A204.1 (cell line): Measurements from ENCODE around the gene RNLS.

Experiments used
- FAIRE-seq: peaks from 2 replicates; lab custom pipeline; 2012; peaks lifted over from hg19 to GRCh38; lab: Jason Lieb, UNC

The RNLS gene

DNA sequence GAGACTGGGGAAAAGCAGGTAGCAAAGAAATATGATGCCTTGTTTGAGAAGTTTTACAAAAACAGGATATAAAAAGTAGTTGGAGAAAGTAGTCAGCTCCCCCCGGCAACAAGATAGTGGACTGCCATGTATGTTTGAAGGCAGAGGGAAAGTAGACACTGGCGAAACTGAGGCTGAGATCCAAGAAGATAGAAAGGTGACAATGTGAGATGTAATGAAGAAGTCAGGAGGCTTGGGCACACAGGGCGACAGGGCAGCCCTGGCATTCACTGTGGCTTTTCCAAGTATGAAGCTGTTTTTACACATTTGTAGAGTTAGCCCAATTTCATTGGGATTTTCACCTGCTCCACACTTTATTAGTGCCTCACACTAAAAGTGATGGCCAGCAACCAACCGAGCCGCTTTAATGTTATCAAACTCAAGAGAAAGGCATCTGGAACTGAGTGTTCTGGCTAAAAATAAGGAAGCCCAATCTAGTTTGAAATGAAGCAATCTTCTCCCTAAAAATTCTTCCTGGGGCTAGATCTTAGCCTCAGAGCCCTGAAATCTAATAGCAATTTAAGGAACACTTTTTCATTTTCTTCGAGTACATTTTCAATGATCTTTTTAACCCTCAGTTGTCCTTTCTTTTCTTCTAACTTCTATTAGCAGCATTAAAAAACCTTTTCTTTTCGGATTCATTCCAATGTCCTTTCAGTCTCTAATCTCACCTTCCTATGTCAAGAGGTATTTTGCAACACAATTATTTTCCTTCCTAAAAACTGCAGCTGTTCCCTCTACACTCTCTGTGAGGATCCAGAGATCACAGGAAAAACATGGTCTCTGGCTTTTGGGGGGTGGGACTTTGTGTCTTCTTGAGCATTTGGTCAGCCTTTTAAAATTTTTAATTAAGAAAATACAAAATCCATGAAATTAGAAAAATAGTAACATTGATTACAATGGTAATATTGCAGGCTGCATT, 108.0 kb downstream of the RNLS start:
- FAIRE-seq = no peak

DNA sequence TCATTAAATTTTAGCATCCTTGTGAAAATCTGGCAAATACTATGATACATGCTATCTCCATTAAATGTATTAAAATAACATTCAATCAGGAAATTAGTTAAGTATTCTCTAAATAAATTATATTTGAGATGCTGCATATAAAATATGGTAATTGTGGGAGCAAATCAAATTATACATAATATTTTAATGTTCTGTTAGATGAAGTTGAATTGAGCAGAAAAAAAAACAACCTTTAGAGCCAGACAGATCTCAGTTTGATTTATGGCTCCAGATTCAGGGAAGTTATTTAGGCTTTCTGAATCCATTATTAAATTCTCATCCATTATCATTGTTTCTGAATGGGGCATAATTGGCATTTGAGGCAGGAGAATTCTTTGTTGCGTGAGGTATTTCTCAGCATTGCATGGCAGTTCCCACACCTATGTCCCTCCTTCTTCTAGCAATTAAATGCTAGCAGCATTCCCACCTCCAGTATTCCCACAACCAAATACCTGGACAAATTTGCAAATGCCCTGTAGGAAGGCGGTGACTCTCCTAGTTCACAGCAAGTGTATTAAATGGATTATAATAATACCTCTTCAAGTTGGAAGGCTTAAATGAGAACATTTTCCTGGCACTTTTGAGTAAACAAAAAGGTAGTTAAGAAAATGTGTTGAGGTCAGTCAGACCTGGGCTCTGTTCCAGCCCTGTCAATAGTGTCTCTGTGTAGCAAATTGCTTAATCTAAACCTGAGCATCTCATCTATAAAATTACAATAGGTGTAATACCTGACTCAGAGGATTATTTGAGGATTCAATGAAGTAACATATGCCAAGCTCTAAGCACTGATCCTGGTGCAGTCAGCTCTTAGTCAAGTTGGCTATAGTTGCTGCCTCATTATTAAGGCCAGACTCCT, 108.9 kb downstream of the RNLS start:
- FAIRE-seq = no peak

DNA sequence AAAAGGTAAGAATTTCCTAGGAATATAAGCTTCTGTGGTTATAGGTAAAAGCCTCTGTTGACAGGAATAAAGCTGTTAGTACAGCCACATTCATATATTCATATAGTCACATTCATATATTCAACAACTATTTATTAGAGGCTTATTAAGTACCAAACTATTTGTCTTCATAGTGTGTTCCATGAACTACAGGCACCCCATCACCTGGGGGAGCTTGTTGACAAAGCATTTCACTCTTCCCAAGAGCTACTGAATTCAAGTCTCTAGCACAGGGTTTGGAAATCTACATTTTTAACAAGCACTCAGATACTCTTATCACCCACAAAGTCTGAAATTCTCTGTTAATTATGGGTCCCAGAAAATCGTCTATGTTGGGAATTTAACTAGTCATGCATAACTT, 110.6 kb downstream of the RNLS start:
- FAIRE-seq = no peak

DNA sequence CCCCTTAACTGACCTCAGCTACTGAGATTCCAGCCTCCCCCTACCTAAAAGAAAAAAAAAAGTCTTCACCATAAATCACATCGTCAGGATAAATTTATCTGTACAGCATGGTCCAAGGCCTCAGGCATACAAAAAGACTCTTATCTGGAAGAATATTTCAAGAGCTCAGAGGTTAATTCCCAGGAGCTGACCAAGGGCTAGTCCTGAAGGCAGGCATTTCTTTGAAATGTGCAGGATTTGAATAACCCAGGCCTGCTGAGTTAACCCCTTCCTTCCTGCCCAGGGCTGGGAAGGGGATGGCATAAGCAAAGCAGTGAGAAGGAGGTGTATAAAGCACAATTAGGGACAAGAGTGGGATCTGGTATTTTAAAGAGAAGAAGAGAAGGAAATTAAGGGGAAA, 111.2 kb downstream of the RNLS start:
- no peak for FAIRE-seq

DNA sequence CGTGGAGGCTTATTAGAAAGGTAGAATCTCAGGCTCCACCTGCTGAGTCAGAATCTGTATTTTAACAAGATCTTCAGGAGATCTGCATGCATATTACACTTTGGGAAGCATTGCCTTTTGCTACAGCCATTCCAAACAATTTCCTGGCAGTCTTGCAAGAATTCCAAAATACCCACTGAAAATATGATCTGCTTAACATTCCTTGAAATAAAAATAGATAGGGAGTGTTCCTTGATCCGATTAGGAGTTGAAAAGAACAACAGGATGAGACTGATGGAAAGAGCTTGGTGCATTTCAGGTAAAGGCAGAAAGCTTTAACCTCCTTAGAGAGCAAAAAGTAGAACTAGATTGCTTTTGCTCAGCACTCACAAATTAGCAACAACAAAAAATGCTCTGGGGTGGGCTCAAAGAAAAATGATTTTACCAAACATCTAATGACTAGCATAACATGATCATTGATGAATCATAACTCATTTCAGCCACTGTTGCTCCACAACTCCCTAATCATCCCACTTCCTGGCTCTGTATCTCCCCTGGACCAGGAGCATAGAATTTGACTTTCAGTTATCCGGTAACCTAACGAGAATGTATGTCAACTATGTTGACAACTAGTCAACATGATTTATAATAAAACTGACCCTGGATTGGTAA, 115.2 kb downstream of the RNLS start:
- FAIRE-seq = no peak

DNA sequence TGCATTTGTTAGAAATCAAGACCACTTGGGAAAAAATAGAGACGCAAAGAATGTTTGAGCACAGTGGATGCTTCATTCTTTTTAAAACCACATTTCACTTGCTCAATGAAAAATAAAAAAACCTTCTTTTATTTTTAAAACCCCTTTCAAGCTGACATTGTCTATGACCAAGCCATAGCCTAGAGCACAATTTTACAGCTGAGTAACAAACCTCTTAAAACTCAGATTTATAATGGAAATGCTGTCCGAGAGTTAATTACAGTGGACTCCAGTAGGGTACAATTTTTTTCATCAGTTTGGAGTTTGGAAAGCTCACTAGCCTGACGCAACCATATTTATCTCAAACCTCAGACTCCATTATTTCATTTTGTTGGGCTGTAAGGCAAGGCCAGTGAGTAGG, 116.3 kb downstream of the RNLS start:
- FAIRE-seq = no peak

DNA sequence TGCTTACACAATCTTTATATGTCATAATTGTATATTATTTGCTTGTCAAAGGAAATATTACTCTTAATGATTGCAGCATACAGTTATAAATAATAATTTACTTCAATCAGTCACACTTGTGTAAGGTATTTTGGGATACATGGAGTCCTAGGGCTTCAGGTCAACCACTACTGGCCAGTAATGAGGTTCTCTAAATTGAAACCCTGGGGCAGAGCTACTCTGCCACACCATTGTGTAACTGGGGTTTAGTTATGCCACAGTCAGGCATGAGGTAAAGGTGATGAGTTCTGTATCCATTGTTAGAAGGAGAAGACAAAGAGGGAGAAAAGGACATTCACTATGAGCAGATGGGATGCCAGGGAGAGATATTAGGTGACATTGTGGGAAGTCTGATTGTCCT, 117.4 kb downstream of the RNLS start:
- FAIRE-seq = no peak

DNA sequence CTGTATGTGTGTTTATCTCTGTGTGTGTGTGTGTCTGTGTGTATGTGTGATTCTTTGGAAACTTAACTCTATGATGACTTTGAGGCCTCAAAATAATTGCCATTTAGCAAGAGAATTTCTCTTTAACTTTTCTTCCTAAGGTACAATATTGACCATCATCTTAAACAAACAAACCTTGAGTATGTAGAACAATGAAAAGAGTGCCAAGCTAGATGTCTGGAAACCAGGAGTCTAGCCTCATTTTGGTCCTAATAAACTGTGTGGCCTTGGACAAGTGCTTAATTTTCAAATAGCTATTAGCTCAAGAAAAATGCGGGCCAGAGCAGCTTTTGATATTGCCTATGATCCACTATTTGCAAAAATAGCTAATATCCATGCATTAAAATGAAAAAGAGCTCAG, 119.3 kb downstream of the RNLS start:
- no peak for FAIRE-seq

DNA sequence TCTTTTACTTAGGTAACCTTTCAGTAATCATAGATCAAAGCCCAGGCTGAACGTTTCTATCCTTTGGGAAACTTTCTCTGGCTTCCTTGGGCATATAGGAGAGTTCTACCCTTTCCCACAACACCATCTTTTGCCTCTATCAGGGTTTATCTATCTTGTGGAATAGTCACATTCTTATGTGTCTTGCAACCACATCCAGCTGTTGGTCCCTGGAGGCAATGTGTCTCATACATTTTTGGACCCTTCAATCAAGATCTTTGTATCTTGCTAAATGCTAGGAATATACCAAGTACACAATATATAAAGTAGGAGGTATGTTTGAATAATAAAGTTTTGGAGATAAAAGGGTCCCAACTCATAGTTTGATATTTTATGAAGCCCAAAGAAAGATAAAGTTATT, 121.7 kb downstream of the RNLS start:
- FAIRE-seq = no peak

DNA sequence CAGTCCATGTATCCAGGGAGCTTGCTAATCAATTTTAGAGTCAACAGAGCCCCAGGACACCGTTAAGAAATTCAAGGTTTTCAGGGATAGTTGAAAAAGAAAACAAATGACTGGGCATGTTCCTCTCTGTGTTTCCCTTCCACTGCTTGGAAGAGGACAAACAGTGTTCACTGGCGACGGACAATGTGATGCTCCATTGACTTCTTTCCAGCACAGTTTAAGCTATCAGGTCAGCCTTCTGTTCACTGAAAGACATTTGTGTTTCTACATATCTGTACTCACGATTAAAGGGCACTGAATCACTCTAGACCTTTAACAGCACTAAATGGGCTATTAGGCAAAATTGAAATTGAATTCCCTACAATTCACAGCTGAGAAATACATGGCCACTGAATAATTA, 123.6 kb downstream of the RNLS start:
- FAIRE-seq = no peak

DNA sequence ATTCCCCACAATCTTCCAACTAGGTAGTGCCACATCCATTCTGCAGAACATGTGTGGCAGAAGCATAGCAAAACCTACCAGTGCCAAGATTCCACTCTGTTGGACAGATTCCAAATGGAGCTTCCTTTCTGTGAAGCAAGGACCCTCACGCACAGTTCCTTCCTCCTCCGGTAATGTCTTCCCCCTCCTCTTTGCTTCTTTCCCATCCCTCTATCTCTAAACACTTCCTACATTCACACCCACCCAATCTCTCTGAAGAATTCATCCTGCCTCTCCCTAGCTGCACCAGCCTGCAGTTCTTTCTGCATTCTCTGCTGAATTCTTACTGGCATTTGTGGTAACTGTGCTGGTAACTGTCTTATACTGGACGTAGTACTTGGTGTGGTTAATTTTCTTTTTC, 124.9 kb downstream of the RNLS start:
- FAIRE-seq = no peak

DNA sequence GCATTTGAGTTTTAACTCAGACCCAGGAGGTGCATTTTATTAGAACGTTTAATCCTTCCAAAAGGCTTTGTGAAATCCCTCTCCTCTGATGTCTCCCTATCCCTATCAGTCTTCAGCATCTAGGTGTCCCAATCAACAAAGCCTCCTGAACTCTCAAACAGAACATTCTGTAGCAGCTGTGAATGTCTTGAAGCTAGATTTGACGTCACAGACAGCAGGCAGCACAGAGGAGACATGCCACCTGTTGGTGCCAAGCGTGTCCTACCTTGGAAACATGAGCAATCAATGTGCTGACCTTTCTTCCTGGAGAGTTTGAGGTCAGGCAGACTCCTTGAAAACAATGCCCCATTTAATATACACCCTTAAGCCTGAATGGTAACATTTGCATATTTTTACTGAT, 125.5 kb downstream of the RNLS start:
- FAIRE-seq = no peak

DNA sequence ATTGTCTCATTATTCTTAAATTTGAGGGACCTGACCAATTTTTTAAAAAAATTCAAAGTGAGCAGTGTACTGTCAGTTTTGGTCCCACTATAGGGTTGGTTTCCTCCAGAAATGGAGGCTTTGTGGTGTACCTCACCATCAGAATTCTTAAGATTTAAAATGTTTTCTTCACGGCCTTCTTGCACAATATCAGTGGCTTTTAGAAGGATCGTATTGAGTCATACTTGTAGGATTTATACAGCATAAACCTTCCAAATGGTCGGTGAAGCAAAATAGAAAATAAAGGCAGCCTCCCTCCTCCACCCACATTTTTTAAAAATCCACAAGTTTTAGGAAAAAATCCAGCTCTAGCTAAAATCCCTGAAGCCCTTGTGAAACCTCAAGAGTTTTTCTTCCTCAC, 126.4 kb downstream of the RNLS start:
- FAIRE-seq = no peak

DNA sequence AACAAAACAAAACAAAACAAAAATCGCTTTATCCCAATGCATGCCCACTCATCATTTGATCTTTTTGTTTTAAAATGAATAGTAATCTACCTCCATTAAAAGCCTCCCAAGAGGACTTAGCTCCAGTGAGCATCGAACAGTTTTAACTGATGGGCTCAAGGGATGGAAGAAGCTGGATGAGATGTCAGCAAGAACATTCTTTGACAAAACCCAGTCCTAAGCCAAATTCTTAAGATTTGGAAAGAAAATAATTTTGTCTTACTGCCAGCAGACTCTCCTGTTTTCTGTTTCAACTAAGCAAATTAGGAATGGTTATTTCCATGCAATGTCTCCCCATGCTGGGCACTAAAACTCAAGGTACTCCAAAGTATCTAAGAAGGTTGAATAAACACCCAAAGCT, 127.3 kb downstream of the RNLS start:
- no peak for FAIRE-seq

DNA sequence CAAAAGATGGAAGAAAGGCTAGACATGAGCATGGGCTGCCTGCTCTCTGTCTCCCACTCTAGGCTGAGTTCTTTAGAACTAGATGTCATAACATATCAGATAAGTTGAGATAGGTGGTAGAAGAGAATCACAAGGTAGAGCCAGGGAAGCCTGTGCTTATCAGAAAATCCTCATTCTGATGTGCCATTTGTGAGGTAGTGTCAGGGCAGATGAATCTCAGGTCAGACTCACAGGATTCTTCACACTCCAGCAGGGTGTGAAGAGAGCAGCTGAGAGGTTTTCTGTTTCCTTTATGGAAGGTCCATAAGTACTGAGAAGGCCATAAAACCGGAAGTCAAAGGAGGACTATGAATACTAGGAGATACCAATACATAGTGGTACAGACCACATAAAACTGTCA, 132.9 kb downstream of the RNLS start:
- FAIRE-seq = no peak

DNA sequence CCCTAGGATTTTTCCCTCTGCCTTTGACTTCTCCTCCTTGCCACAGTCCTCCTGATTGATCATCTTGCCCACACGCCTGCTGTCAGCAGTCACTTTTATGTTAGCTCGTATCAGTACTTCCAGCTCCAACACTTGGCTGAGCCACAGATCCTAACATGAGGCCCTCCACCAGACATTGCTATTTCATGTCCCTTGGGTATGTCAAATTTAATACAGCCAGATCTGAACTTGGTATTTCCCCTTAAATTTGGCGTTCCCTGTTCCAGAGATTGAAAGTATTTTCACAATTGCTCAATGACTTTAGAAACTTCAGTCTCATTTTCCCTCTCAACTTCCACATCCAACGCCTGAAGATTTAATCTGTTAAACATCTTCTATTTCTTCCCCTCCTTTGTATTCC, 140.4 kb downstream of the RNLS start:
- FAIRE-seq = no peak

DNA sequence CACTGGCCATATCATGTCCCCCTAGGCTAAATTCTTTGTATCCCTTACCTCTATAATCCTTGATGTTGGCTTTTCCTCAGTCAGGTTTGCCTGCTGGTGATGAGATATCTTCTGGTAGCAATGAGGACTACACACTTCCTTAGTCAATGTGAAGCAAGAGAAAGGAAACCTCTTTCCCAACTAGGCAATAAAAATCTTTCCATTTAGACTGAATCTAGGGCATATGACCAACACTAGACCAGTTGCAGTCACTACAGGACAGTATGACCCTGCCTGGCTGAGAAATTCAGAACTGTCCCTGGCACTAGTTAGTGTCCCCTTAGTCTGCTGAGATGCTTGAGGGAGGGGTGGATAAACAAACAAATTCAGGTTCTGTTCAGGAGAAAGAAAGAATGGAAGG, 142.6 kb downstream of the RNLS start:
- FAIRE-seq = no peak

DNA sequence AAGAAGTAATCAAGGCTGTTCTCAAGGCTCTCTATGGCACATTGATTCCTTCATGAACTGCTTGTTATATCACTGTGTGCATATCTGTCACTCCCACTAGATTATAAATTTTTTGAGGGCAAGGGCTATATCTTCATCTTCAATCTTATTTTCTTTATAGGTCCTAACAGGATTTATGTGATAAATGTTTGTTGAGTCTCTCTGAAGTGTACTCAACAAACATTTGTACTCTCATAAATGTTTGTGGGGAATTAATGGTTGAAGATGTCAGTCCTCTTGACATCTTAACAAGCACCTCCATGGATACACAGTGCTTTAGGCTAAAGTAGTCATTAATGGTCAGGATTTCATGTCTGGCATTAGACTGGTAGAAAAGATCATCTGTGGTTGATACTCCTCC, 143.2 kb downstream of the RNLS start:
- FAIRE-seq = no peak

DNA sequence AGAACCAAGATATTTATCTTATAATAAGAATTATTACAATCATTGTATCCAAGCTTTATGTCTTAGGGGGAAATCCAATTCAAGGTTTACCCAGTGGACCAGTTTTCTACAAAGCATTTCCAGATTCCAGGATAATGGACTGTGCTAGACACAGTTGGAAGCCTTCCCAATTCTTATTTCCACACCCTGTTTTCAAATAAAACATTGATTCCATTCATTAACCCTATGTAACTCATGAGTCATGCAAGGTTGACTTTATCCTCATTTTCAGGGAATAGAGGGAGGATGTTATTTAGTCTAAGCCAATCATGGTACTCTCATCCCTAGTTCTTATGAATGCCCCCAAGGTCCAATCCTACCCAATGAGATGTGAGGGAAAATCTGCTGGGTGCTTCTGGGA, 145.7 kb downstream of the RNLS start:
- FAIRE-seq = no peak

DNA sequence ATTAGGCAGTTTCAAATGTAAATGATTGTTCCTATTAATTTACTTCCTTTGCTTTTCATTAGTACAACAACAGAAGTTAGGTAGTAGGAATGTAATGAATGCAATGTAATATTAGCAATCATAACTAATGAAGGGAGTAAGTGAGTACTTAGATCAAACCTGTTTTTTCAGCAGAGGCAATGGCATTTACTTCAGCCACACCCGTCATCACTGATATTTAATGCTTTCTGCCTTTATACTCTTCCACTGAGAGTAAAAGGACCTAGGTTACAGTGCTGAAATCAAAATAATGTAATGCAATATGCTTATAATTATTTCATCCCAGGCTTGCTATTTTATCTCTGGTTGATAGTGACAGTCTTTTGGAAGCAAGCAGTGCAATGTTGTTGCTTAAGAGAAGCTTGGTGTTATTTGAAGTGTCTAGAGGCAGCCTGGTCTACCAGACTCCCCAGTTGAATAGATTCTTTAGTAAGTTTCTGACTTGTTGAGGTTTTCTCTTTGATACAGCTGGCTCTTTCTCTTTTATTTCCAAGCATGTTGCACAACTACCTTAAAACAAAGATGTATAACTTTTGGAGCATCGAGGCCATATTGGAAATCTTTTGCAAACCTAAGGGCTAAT, 149.4 kb downstream of the RNLS start:
- FAIRE-seq = no peak

DNA sequence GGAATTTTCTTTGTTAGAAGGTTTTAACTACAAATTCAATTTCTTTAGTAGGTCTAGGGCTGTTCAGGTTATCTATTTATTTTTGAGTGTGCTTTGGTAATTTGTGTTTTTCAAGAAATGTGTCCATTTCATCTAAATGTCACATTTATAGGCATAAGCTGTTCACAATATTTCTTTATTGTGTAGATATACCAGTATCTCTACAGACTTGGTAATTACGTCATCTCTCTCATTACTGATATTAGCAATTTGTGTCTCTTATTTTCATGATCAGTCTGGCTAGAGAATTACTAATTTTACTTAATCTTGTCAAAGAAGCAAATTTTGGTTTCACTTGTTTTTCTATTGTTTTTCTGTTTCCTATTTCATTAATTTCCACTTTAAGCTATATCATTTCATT, 152.0 kb downstream of the RNLS start:
- no peak for FAIRE-seq

DNA sequence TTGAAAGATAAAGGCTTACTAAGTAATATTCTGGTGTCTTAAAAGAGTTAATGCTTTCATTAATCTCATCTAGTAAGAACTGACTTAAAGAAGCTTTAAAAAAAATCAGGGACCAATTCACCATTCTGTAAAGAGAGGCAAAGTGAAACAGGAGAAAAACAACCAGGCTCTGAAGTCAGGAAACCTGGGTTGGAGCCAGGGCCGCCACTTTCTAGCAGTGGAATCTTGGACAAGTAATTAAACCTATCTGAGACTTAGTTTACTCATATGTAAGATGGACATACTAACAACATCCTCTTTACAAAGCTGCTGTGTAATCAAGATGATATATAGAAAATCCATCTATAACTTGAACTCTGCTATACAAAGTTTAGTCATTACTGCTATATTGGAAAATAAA, 154.1 kb downstream of the RNLS start:
- no peak for FAIRE-seq
